Measurements from ENCODE around the gene GFOD2.

DNA sequence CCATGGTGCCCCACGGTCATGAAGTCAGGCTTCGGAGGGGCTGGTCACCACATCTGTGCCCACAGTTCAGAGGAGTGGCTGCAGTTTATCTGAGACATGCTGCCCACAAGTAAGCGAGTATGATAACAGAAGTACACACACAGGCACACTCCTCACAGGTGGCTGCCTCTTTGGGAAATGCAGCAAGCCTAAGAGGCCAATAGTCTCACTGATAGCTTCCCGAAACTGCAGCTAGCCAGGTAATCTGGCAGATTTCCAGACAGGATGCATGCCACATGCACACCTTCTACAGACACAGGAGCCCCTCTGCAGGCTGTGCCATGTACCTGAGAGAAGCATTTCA is 12.6 kb upstream of the GFOD2 start:
- TF ChIP-seq, protein P1, sequence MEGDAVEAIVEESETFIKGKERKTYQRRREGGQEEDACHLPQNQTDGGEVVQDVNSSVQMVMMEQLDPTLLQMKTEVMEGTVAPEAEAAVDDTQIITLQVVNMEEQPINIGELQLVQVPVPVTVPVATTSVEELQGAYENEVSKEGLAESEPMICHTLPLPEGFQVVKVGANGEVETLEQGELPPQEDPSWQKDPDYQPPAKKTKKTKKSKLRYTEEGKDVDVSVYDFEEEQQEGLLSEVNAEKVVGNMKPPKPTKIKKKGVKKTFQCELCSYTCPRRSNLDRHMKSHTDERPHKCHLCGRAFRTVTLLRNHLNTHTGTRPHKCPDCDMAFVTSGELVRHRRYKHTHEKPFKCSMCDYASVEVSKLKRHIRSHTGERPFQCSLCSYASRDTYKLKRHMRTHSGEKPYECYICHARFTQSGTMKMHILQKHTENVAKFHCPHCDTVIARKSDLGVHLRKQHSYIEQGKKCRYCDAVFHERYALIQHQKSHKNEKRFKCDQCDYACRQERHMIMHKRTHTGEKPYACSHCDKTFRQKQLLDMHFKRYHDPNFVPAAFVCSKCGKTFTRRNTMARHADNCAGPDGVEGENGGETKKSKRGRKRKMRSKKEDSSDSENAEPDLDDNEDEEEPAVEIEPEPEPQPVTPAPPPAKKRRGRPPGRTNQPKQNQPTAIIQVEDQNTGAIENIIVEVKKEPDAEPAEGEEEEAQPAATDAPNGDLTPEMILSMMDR (conservative IDR thresholded peaks at IDR 0.05; ENCODE audit: low read depth in 2 of 2): no peak
- no peak for TF ChIP-seq EZH2 (IDR thresholded peaks at IDR 0.05; ENCODE audit: low read depth, unreplicated experiment)
- TF ChIP-seq POLR2AphosphoS5 (IDR thresholded peaks at IDR 0.05; ENCODE audit: low read depth): no peak
- no peak for TF ChIP-seq EZH2phosphoT487 (IDR thresholded peaks at IDR 0.05; ENCODE audit: unreplicated experiment)

Measured in GM23338 (cell line).